H9 (cell line): Measurements from ENCODE around the gene NT5DC1. TPM values are rescaled to one million over a fixed set of nuclear protein-coding genes. Genes with fewer than 3 reads are reported as not detected.

Experiments
- DNase-seq: peaks from one replicate; pipeline ENCODE4 v3.0.0-alpha.2; 2017
- H2AFZ ChIP-seq: one replicate; pipeline ENCODE4 v1.6.1; 2013; ENCODE audit warnings: mild to moderate bottlenecking, low read length, control low read depth, moderate library complexity
- H2AK5ac ChIP-seq: 2 replicates; pipeline ENCODE4 v1.6.1; 2013; ENCODE audit warnings: low read length, control low read depth, mixed read lengths; ENCODE audit not compliant: insufficient read length
- H2BK120ac ChIP-seq: one replicate; pipeline ENCODE4 v1.6.1; 2013; ENCODE audit warnings: low read depth, mild to moderate bottlenecking, low read length, control low read depth, inconsistent platforms; ENCODE audit not compliant: poor library complexity, severe bottlenecking
- H2BK12ac ChIP-seq: 2 replicates; pipeline ENCODE4 v1.6.1; 2013; ENCODE audit warnings: low read length, control low read depth, mixed read lengths, low read depth; ENCODE audit not compliant: insufficient read length
- H2BK15ac ChIP-seq: 2 replicates; pipeline ENCODE4 v1.6.1; 2013; ENCODE audit warnings: low read depth, low read length, control low read depth
- H2BK20ac ChIP-seq: one replicate; pipeline ENCODE4 v1.6.1; 2013; ENCODE audit warnings: low read depth, mild to moderate bottlenecking, low read length, control low read depth, inconsistent platforms; ENCODE audit not compliant: poor library complexity, severe bottlenecking
- H2BK5ac ChIP-seq: 2 replicates; pipeline ENCODE4 v1.6.1; 2013; ENCODE audit warnings: low read length, control low read depth, mixed read lengths; ENCODE audit not compliant: insufficient read length
- H3K14ac ChIP-seq: 2 replicates; pipeline ENCODE4 v1.6.1; 2013; ENCODE audit warnings: low read length, control low read depth; ENCODE audit not compliant: insufficient read depth
- H3K18ac ChIP-seq: 2 replicates; pipeline ENCODE4 v1.6.1; 2013; ENCODE audit warnings: low read depth, mild to moderate bottlenecking, mixed read lengths, low read length, control low read depth; ENCODE audit not compliant: insufficient read length
- H3K23ac ChIP-seq: 2 replicates; pipeline ENCODE4 v1.6.1; 2013; ENCODE audit warnings: low read length, control low read depth, mixed read lengths, low read depth; ENCODE audit not compliant: insufficient read length
- H3K23me2 ChIP-seq: 2 replicates; pipeline ENCODE4 v1.6.1; 2013; ENCODE audit warnings: low read depth, mild to moderate bottlenecking, mixed read lengths, low read length, control low read depth; ENCODE audit not compliant: insufficient read length, poor library complexity, severe bottlenecking
- H3K27ac ChIP-seq: 2 replicates; pipeline ENCODE4 v1.5.1; 2013; ENCODE audit warnings: low read length, control low read depth, mixed read lengths, low read depth; ENCODE audit not compliant: insufficient read length
- H3K27me3 ChIP-seq: 2 replicates; pipeline ENCODE4 v1.6.1; 2013; ENCODE audit warnings: low read length, control low read depth, inconsistent platforms; ENCODE audit not compliant: insufficient read depth
- H3K4ac ChIP-seq: 2 replicates; pipeline ENCODE4 v1.6.1; 2013; ENCODE audit warnings: low read depth, mild to moderate bottlenecking, control low read depth, inconsistent platforms, low read length, moderate library complexity
- H3K4me1 ChIP-seq: 2 replicates; pipeline ENCODE4 v1.6.1; 2013; ENCODE audit warnings: low read length, control low read depth, inconsistent platforms; ENCODE audit not compliant: insufficient read depth
- H3K4me2 ChIP-seq: 2 replicates; pipeline ENCODE4 v1.6.1; 2013; ENCODE audit warnings: low read length, control low read depth, mixed read lengths; ENCODE audit not compliant: insufficient read length, insufficient read depth
- H3K56ac ChIP-seq: 2 replicates; pipeline ENCODE4 v1.6.1; 2013; ENCODE audit warnings: low read depth, mild to moderate bottlenecking, mixed read lengths, low read length, control low read depth; ENCODE audit not compliant: insufficient read length
- H3K79me1 ChIP-seq: 2 replicates; pipeline ENCODE4 v1.6.1; 2013; ENCODE audit warnings: low read depth, mild to moderate bottlenecking, moderate library complexity, low read length, control low read depth, inconsistent platforms; ENCODE audit not compliant: insufficient read depth, poor library complexity, severe bottlenecking
- H3K79me2 ChIP-seq: 2 replicates; pipeline ENCODE4 v1.6.1; 2013; ENCODE audit warnings: low read length, control low read depth, inconsistent platforms; ENCODE audit not compliant: insufficient read depth
- H3K9ac ChIP-seq: 2 replicates; pipeline ENCODE4 v1.6.1; 2013; ENCODE audit warnings: low read length, control low read depth, mixed read lengths; ENCODE audit not compliant: insufficient read length; ENCODE audit errors: extremely low read depth
- H3K9me3 ChIP-seq: one replicate; pipeline ENCODE4 v1.6.1; 2013; ENCODE audit warnings: low read depth, low read length, inconsistent platforms; ENCODE audit not compliant: control insufficient read depth
- H3T11ph ChIP-seq: one replicate; pipeline ENCODE4 v1.6.1; 2013; ENCODE audit warnings: mild to moderate bottlenecking, low read length, control low read depth, inconsistent platforms
- H4K20me1 ChIP-seq: one replicate; pipeline ENCODE4 v1.6.1; 2013; ENCODE audit not compliant: control insufficient read depth, insufficient read length, insufficient read depth
- H4K5ac ChIP-seq: 2 replicates; pipeline ENCODE4 v1.6.1; 2013; ENCODE audit warnings: low read depth, mild to moderate bottlenecking, mixed read lengths, low read length, control low read depth; ENCODE audit not compliant: insufficient read length
- H4K8ac ChIP-seq: replicated peaks from 2 replicates; pipeline ENCODE4 v1.6.1; 2013; ENCODE audit warnings: low read length, control low read depth, mixed read lengths, low read depth; ENCODE audit not compliant: insufficient read length
- H4K91ac ChIP-seq: 2 replicates; pipeline ENCODE4 v1.6.1; 2013; ENCODE audit warnings: low read depth, mild to moderate bottlenecking, moderate library complexity, mixed read lengths, low read length, control low read depth; ENCODE audit not compliant: insufficient read length
- H3K27ac Mint-ChIP-seq, 3 experiments: 2 replicates in 2 of 3; 3 replicates in 1 of 3; pipeline ENCODE4 v1.8.0; 2020 to 2021; ENCODE audit warnings: mixed read lengths in 3 of 3, mild to moderate bottlenecking in 1 of 3, moderate library complexity in 1 of 3
- H3K27me3 Mint-ChIP-seq: 2 replicates; pipeline ENCODE4 v1.8.0; 2021; ENCODE audit warnings: low read depth, mild to moderate bottlenecking, moderate library complexity, mixed read lengths
- H3K36me3 Mint-ChIP-seq, 3 experiments: 2 replicates in 2 of 3; 3 replicates in 1 of 3; pipeline ENCODE4 v1.8.0; 2020 to 2021; ENCODE audit warnings: low read depth in 3 of 3, mixed read lengths in 3 of 3; ENCODE audit not compliant: insufficient read depth in 1 of 3
- H3K4me1 Mint-ChIP-seq, 2 experiments: 2 replicates each; pipeline ENCODE4 v1.8.0; 2020; ENCODE audit warnings: mixed read lengths in 2 of 2
- H3K4me3 Mint-ChIP-seq, 2 experiments: 2 replicates in 1 of 2; 3 replicates in 1 of 2; pipeline ENCODE4 v1.8.0; 2020 to 2021; ENCODE audit warnings: mild to moderate bottlenecking in 2 of 2, mixed read lengths in 2 of 2, moderate library complexity in 1 of 2
- H3K9me3 Mint-ChIP-seq, 2 experiments: 2 replicates in 1 of 2; 3 replicates in 1 of 2; pipeline ENCODE4 v1.8.0; 2020; ENCODE audit warnings: mild to moderate bottlenecking in 2 of 2, mixed read lengths in 2 of 2, moderate library complexity in 1 of 2
- CTCF ChIP-seq: fragments of 200-600 bp; sonication (generic); conservative IDR thresholded peaks from 3 replicates; pipeline ENCODE4 v1.8.0; 2021; ENCODE audit warnings: antibody characterized with exemption, mild to moderate bottlenecking
- WGBS: extraction: QIAGEN DNeasy Blood & Tissue Kit; methylation state at CpG from one replicate; pipeline ENCODE4 v1.1.7; 2013; ENCODE audit warnings: missing lambda C conversion rate, low lambda C conversion rate, mixed read lengths; ENCODE audit not compliant: insufficient read length; ENCODE audit errors: extremely low coverage; 5-methylcytosine and 5-hydroxymethylcytosine counted together
- total RNA-seq: library from RNA; stranded (reverse); gene quantifications from 2 replicates; pipeline ENCODE4 v1.2.1, GENCODE V29; 2021

The NT5DC1 gene
- total RNA-seq, 1 experiment from 2014 or later: 64.9 TPM

DNA sequence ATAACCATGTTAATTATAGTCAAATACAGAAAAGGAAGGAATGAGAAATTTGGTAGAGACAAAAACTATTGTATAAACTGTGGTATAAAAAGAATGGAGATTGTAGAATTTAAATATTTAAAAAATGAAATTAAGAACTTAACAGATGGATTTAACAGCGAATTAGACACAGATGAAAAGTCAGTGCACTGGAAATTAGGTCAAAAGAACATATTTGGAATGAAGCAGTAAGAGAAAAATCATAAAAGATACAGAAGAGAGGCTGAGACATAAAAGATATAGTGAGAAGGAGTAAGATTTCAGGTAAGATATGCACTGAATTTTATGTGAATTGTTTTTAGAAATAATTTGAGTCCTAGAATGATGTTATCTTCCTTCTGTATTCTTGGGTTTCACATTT is 139.2 kb downstream of the NT5DC1 start:
- H2BK5ac ChIP-seq: no peak overlapping the region
- no CpG with 5 or more reads among the region's 1 CpG for WGBS
- no peak overlapping the region for H2AFZ ChIP-seq
- H3K27ac ChIP-seq: no peak overlapping the region
- no peaks in the 10 kb centered on the region for H3K79me2 ChIP-seq
- H2BK12ac ChIP-seq: no peak overlapping the region
- no peak overlapping the region for H3K4me2 ChIP-seq
- no peaks in the 10 kb centered on the region for H4K20me1 ChIP-seq
- no peak overlapping the region for H4K5ac ChIP-seq
- no peak overlapping the region for H3K56ac ChIP-seq
- no peaks in the 10 kb centered on the region for H3K4me1 Mint-ChIP-seq
- H3K23me2 ChIP-seq: no peaks in the 10 kb centered on the region
- H3K14ac ChIP-seq: no peak overlapping the region
- H3K27me3 ChIP-seq: no peaks in the 10 kb centered on the region
- no peak overlapping the region for H3K27ac Mint-ChIP-seq
- peaks cover 0 to 33% (median 29%) of the 10 kb centered on the region in 3 experiments; a peak in 5 of 7 replicates for H3K36me3 Mint-ChIP-seq
- no peak overlapping the region for H3K4me3 Mint-ChIP-seq
- H2AK5ac ChIP-seq: no peak overlapping the region
- H3K9me3 Mint-ChIP-seq: no peaks in the 10 kb centered on the region
- H3K23ac ChIP-seq: no peak overlapping the region
- H4K91ac ChIP-seq: no peak overlapping the region
- no peak overlapping the region for H3T11ph ChIP-seq
- no peak overlapping the region for H3K9ac ChIP-seq
- TF ChIP-seq CTCF: no peak
- H3K9me3 ChIP-seq: no peaks in the 10 kb centered on the region
- DNase-seq: no peak
- no peaks in the 10 kb centered on the region for H3K27me3 Mint-ChIP-seq
- H2BK120ac ChIP-seq: no peak overlapping the region
- H2BK20ac ChIP-seq: no peak overlapping the region
- H2BK15ac ChIP-seq: no peak overlapping the region
- no peaks in the 10 kb centered on the region for H3K4me1 ChIP-seq
- no peak overlapping the region for H3K4ac ChIP-seq
- no peaks in the 10 kb centered on the region for H3K79me1 ChIP-seq
- no peak overlapping the region for H4K8ac ChIP-seq
- no peak overlapping the region for H3K18ac ChIP-seq
